Esophagus squamous epithelium (tissue), 5 donors: ENCODE measurements around the gene CD200. TPM values are rescaled to one million over a fixed set of nuclear protein-coding genes. Genes with fewer than 3 reads are reported as not detected.

ENCODE experiments used
- DNase-seq: peaks from one replicate; lab custom pipeline; 2025; lab: John Stamatoyannopoulos, UW
- H3K27ac ChIP-seq, 4 donors: fragments of 200-600 bp; sonication (generic); one replicate each; pipeline ENCODE4 v1.5.1; 2016 to 2019; ENCODE audit warnings: mild to moderate bottlenecking in 1 of 4
- H3K27me3 ChIP-seq, 4 donors: fragments of 200-600 bp; sonication (generic); 1 replicate in 3 of 4; 2 replicates in 1 of 4; pipeline versions ENCODE4 v1.5.1 to v1.6.0; 2017 to 2021; ENCODE audit warnings: antibody characterized with exemption in 1 of 4
- H3K36me3 ChIP-seq, 3 donors: fragments of 200-600 bp; sonication (generic); one replicate each; pipeline ENCODE4 v1.5.1; 2016 to 2019
- H3K4me1 ChIP-seq, 3 donors: fragments of 200-600 bp; sonication (generic); one replicate each; pipeline ENCODE4 v1.5.1; 2017 to 2019
- H3K4me3 ChIP-seq, 4 donors: fragments of 200-600 bp; sonication (generic); 1 replicate in 3 of 4; 2 replicates in 1 of 4; pipeline ENCODE4 v1.5.1; 2016 to 2019; ENCODE audit warnings: mild to moderate bottlenecking in 2 of 4, moderate library complexity in 1 of 4
- H3K9me3 ChIP-seq, 3 donors: fragments of 200-600 bp; sonication (generic); one replicate each; pipeline ENCODE4 v1.5.1; 2016 to 2019
- CTCF ChIP-seq, 6 experiments: fragments of 450-650 bp in 4 of 6; fragments of 200-600 bp in 2 of 6; sonication (generic) in 2 of 6; IDR thresholded peaks; one replicate each; pipeline ENCODE4 v1.5.1; 2016 to 2019; ENCODE audit warnings: antibody characterized with exemption in 6 of 6, mild to moderate bottlenecking in 4 of 6, moderate library complexity in 4 of 6
- POLR2A ChIP-seq, 4 donors: fragments of 450-650 bp; IDR thresholded peaks; one replicate each; pipeline ENCODE4 v1.6.1; 2017; ENCODE audit warnings: antibody characterized with exemption in 4 of 4, mild to moderate bottlenecking in 4 of 4, moderate library complexity in 3 of 4
- WGBS, 2 donors: methylation state at CpG; one replicate each; pipeline ENCODE4 v1.1.5; 2018; 5-methylcytosine and 5-hydroxymethylcytosine counted together
- intact Hi-C: fragments of 100-400 bp; cut with DNase I; formaldehyde crosslinking; loops from one replicate; pipeline ENCODE4 v1.15.0; 2022
- total RNA-seq, 4 donors: library from RNA; depleted of rRNA; stranded (reverse); fragments of >200 nt; gene quantifications; one replicate each; pipeline ENCODE4 v1.1.0, GENCODE V29; 2016
- donor health status: DM: yes; HTN: yes; CAD: no.

Gene CD200
- total RNA-seq, 4 donors from 2014 or later: 0.27 to 8.4 (median 1.4) TPM

GRCh38 chr3:112381673-112382542 lies 49.0 kb downstream of the CD200 start:
- no peaks in the 10 kb centered on the region for H3K9me3 ChIP-seq
- H3K36me3 ChIP-seq: no peaks in the 10 kb centered on the region
- no peak for DNase-seq
- WGBS, 2 donors: 81 to 85% methylated on average over 6 to 7 of the region's 7 CpGs
- intact Hi-C loops: no loop called here
- H3K4me1 ChIP-seq: peaks cover 0 to 39% (median 24%) of the 10 kb centered on the region in 3 donors
- H3K27ac ChIP-seq: peak overlapping the region in 3 of 4 donors; percentile 6 to 54 (median 34)
- TF ChIP-seq POLR2A (IDR thresholded peaks at IDR 0.05) (no peak), CTCF (IDR thresholded peaks at IDR 0.05) (no peak)
- H3K4me3 ChIP-seq: no peak overlapping the region
- H3K27me3 ChIP-seq: no peaks in the 10 kb centered on the region

GRCh38 chr3:112382543-112383160 lies 49.7 kb downstream of the CD200 start:
- intact Hi-C loops: no loop called here
- no peak for DNase-seq
- no peaks in the 10 kb centered on the region for H3K36me3 ChIP-seq

GRCh38 chr3:112384769-112385168 lies 51.8 kb downstream of the CD200 start:
- Histone ChIP-seq H3K27ac (peak overlapping the region in 1 of 4 donors; percentile 11), H3K4me3 (no peak overlapping the region), H3K9me3 (no peaks in the 10 kb centered on the region), H3K4me1 (peaks cover 0 to 11% (median under 1%) of the 10 kb centered on the region in 3 donors), H3K36me3 (no peaks in the 10 kb centered on the region), H3K27me3 (no peaks in the 10 kb centered on the region)
- TF ChIP-seq POLR2A (IDR thresholded peaks at IDR 0.05): no peak
- no peak for TF ChIP-seq CTCF (IDR thresholded peaks at IDR 0.05)
- intact Hi-C loops: no loop called here
- DNase-seq: no peak

More at GRCh38 chr3:112382543-112383160, 49.7 kb downstream of the CD200 start:
- H3K27me3 ChIP-seq: no peaks in the 10 kb centered on the region
- no peak overlapping the region for H3K4me3 ChIP-seq
- 75 to 87% methylated on average over 7 of the region's 7 CpGs for WGBS, 2 donors
- TF ChIP-seq CTCF (IDR thresholded peaks at IDR 0.05) (no peak), POLR2A (IDR thresholded peaks at IDR 0.05) (no peak)
- H3K27ac ChIP-seq: peak overlapping the region in 3 of 4 donors; percentile 6 to 54 (median 34)
- peaks cover 0 to 32% (median 17%) of the 10 kb centered on the region in 3 donors for H3K4me1 ChIP-seq
- no peaks in the 10 kb centered on the region for H3K9me3 ChIP-seq

GRCh38 chr3:112388972-112389371 lies 56.0 kb downstream of the CD200 start:
- intact Hi-C loops: no loop called here
- H3K27me3 ChIP-seq: no peaks in the 10 kb centered on the region
- H3K9me3 ChIP-seq: no peaks in the 10 kb centered on the region
- H3K4me3 ChIP-seq: no peak overlapping the region
- DNase-seq: no peak
- no peaks in the 10 kb centered on the region for H3K36me3 ChIP-seq
- TF ChIP-seq POLR2A (IDR thresholded peaks at IDR 0.05) (no peak), CTCF (IDR thresholded peaks at IDR 0.05) (no peak)
- peak overlapping the region in 2 of 4 donors; percentile 20 to 81 for H3K27ac ChIP-seq
- H3K4me1 ChIP-seq: peaks cover 6 to 20% (median 6%) of the 10 kb centered on the region in 3 donors

GRCh38 chr3:112389961-112390360 lies 57.0 kb downstream of the CD200 start:
- Histone ChIP-seq H3K27ac (peak overlapping the region in 2 of 4 donors; percentile 81 to 82), H3K27me3 (no peaks in the 10 kb centered on the region), H3K9me3 (no peaks in the 10 kb centered on the region), H3K4me3 (no peak overlapping the region), H3K36me3 (no peaks in the 10 kb centered on the region), H3K4me1 (peaks cover 6 to 26% (median 6%) of the 10 kb centered on the region in 3 donors)
- intact Hi-C loops: no loop called here
- TF ChIP-seq CTCF (IDR thresholded peaks at IDR 0.05) (no peak), POLR2A (IDR thresholded peaks at IDR 0.05) (no peak)
- no peak for DNase-seq
